MG63 (cell line): ENCODE data around the gene RAMAC. TPM values are rescaled to one million over a fixed set of nuclear protein-coding genes. Genes with fewer than 3 reads are reported as not detected.
A peak's percentile ranks its signal among the peaks of the same experiment; 100 is the strongest.

Experiments used
- DNase-seq: peaks from one replicate; pipeline ENCODE4 v3.0.0-alpha.2; 2020
- H3K27me3 ChIP-seq: fragments of 250-450 bp; sonication (Bioruptor Pico); 2 replicates; pipeline ENCODE4 v1.5.1; 2020; ENCODE audit warnings: mild to moderate bottlenecking, moderate library complexity
- H3K36me3 ChIP-seq: fragments of 250-450 bp; sonication (Bioruptor Pico); 2 replicates; pipeline ENCODE4 v1.5.1; 2020; ENCODE audit warnings: mild to moderate bottlenecking, moderate library complexity
- H3K4me3 ChIP-seq: fragments of 250-450 bp; sonication (Bioruptor Pico); 2 replicates; pipeline ENCODE4 v1.5.1; 2020; ENCODE audit warnings: mild to moderate bottlenecking, moderate library complexity
- H3K9me3 ChIP-seq: fragments of 250-450 bp; sonication (Bioruptor Pico); 2 replicates; pipeline ENCODE4 v1.5.1; 2020; ENCODE audit warnings: mild to moderate bottlenecking, moderate library complexity
- total RNA-seq: library from RNA; depleted of rRNA; stranded (reverse); fragments of >200 nt; shearing (Covaris generic); gene quantifications from 2 replicates; pipeline ENCODE4 v1.2.3, GENCODE V29; 2014; ENCODE audit warnings: low replicate concordance

Gene RAMAC
- total RNA-seq, 1 experiment from 2014 or later, result 25.1 TPM

DNA sequence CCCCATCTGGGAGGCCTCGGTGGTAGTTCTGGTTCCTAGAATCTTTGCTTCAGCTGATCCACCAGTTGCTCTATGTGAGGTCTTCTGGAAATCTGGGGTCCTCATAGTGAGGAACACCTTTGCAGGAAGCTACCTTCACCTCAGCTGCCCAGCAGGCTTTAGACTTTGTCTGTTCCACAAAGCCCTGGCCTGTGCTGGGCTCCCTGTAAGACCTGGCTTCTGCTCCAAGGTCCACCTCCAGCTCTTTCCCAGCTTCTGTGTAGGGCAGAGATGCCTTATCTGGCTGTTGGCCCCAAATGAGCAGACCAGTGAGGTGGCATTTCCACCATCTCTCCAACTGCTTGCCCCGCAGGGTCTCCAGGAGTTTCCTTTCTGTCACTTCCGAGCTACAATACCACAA lies 25.2 kb upstream of the RAMAC start:
- no peak for DNase-seq

DNA sequence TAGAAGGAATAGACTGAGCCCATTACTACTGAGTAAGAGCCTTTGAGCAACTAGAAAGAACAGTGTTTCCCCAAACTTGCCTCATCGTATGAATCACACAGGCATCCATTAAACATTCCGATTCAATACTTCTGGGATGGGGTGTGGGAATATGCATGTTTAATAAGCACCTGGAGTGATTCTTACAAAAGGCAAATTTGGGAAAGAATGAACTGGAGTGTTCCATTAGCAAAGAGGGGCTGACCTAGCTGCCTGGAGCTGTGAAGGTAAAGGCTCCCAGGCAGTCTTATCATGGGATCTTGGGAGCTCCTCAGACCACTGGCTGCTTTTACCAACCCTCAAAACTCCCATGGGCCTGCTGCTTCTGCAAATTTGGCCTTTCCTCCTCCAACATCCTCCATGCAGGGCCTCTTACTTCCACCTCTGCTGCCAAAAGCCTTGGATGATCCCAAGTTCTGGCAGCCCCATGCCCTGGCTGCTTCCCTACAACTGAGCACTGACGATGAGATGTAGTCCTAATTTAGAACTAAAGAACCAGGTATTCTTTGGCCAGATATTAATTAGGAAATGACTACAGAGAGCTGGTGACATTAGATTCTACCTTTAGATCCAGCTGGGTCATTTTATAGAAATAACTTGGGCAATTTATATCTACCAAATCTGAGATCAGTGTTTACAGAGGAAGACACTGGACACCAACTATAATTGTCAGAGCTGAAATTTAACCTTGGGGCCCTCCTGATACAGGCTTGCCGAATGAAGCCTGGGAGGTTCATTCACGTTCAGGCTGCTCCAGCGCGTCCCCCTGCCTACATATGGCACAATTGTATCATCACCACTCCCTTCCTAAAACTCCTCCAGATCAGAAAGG lies 22.3 kb upstream of the RAMAC start:
- Histone ChIP-seq H3K4me3 (no peak overlapping the region), H3K27me3 (no peaks in the 10 kb centered on the region), H3K36me3 (no peaks in the 10 kb centered on the region), H3K9me3 (no peaks in the 10 kb centered on the region)
- DNase-seq, result no peak

More for the DNA sequence above, 25.2 kb upstream of the RAMAC start:
- H3K9me3 ChIP-seq, result no peaks in the 10 kb centered on the region
- H3K4me3 ChIP-seq, result no peak overlapping the region
- no peaks in the 10 kb centered on the region for H3K27me3 ChIP-seq
- no peaks in the 10 kb centered on the region for H3K36me3 ChIP-seq

DNA sequence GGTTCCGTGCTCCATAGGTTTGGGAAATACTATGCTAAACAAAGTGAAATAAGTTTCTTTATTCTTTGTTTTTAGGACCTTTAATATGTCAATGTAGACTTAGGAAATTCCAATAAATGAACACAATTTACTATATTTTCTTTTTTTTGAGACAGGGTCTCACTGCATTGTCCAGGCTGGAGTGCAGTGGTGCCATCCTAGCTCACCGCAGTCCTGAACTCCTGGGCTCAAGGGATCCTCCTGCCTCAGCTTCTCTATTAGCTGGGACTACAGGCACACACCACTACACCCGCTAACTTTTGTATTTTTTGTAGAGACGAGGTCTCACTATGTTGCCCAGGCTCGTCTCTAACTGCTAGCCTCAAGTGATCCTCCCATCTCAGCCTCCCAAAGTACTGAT lies 21.1 kb upstream of the RAMAC start:
- Histone ChIP-seq H3K27me3 (no peaks in the 10 kb centered on the region), H3K36me3 (no peaks in the 10 kb centered on the region), H3K4me3 (no peak overlapping the region), H3K9me3 (no peaks in the 10 kb centered on the region)
- DNase-seq, result no peak

DNA sequence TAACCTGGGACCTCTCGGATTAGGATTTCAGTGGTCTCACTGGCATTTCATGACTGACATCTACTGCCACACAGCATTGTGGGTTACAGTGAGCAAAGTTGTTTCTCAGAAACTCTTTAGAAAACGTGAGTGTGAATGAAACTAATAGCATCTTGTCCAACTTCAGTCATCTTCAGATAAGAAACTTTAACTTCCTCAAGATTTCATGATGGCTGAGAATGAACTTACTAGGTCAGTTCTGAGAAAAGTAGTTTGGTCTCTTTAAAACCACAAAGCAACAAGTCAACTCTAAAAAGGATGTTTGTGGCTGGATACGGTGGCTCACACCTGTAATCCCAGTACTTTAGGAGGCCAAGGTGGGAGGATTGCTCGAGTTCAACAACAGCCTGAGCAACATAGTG lies 19.3 kb upstream of the RAMAC start:
- H3K36me3 ChIP-seq, result no peaks in the 10 kb centered on the region
- no peak for DNase-seq
- no peaks in the 10 kb centered on the region for H3K9me3 ChIP-seq
- no peak overlapping the region for H3K4me3 ChIP-seq
- no peaks in the 10 kb centered on the region for H3K27me3 ChIP-seq

DNA sequence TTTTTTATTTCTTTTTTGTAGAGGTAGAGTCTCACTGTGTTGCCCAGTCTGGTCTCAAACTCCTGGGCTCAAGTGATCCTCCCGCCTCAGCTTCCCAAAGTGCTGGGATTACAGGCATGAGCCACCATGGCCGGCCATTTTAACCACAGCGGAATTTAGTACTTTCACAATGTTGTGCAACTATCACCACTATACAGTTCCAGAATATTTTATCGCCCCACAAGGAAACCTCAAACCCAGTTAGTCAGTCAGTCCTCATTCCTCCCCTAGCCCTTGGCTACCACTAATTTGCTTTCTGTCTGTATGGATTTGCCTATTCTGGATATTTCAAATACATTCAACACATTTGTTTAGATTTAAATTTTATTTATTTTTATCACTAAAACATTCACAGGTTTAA lies 17.9 kb upstream of the RAMAC start:
- Histone ChIP-seq H3K36me3 (no peaks in the 10 kb centered on the region), H3K4me3 (no peak overlapping the region), H3K27me3 (no peaks in the 10 kb centered on the region), H3K9me3 (no peaks in the 10 kb centered on the region)
- DNase-seq, result no peak

DNA sequence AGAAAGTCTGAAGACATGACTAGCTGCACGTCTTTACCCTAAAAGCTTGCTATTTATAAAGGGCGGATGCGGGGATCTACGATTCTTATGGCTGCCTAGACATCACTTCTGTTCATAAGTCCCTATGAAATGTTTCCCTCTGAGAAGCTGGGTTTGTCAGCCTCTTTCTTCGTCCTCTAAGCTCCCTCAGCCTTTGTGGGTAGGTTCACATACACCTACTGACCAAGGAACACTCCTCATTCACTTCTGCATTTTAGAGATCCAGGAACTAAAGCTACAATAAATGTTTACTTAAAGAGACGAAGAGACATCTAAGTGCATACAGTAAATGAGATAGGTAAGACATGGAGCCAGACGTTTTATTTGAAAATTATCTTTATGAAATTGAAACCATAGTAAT lies 16.7 kb upstream of the RAMAC start:
- DNase-seq, result no peak
- H3K4me3 ChIP-seq, result no peak overlapping the region
- H3K36me3 ChIP-seq, result no peaks in the 10 kb centered on the region
- no peaks in the 10 kb centered on the region for H3K27me3 ChIP-seq
- no peaks in the 10 kb centered on the region for H3K9me3 ChIP-seq

DNA sequence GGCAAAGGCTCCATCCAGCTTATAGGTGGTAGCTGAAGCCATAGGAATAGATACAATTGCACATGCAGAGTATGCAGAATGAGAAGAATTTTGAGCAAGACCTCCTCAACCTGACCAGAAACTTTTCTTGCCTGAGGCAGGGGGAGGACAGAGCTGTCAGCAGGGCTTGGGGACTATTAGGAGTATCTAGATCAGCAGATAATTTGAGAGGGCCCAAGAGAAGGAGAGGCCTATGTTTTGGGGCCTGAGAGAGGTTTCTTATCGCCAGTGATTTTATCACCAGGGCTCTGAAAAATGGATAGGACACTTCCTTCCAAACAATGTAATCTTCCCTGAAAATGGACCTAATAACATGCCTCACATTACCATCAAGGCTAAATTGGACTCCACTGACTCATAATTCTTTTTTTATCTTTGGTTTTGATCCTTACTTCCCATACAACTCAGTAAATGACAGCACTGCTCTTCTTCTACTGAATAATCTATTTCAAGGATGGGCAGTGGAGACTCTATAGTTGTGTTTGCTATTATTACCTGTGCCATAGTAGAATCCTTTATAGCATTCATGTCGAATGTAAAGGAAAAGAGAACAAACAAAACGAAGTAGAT lies 15.8 kb upstream of the RAMAC start:
- Histone ChIP-seq H3K4me3 (no peak overlapping the region), H3K9me3 (no peaks in the 10 kb centered on the region), H3K36me3 (no peaks in the 10 kb centered on the region), H3K27me3 (no peaks in the 10 kb centered on the region)
- DNase-seq, result no peak

DNA sequence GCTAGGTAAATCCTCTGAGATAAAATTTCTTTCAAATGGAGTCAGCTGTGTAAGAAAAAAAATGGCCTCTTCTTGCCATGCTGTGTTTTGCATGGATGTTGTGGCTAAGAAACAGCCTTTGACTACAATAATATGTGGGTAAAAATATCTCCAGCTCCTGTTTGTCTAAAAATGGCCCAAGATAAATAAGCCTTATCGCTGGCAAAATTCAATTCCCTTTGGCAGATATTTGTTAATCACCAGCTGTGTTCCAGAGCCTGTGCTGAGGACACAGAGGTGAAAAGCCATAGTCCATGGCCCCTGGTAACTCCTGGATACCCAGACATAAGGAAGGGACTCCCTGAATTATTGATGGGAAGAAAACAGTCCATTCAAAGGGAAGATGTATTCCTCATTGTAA lies 15.3 kb upstream of the RAMAC start:
- Histone ChIP-seq H3K27me3 (no peaks in the 10 kb centered on the region), H3K9me3 (no peaks in the 10 kb centered on the region), H3K4me3 (no peak overlapping the region), H3K36me3 (no peaks in the 10 kb centered on the region)
- DNase-seq, result no peak

DNA sequence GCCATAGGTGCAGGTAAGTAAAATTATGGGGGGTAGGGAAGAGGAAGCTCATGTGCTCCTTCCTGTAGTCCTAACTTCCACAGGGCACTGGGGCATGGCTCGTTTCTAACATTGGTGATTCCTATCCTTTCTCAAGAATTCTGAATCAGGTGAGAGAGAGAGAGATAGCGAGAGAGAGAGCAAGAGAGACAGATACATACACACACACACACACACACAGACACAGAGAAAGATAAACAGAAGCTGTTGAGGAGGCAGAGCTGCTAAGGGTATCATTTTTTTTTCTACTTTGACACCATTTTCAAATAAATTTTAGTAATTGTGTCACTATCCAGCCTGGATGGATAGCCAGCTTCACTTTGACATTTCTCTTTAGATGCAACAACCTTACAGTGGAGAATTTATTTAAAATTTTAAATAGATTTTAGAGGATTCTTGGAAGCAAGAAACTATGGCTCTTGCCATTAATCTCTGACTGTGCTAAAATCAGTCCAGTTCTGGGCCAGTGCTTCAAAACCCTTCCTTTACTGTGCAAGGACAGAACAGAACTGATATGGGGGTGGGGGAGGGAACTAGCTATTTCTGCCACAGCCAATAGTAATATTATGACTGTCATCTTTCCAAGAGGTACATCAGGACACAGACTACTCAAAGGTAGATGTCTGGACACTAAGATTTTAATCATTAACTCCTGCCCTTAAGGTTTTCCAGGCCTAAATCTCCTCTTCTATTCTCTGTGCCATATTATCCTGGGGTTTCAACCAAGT lies 14.6 kb upstream of the RAMAC start:
- H3K4me3 ChIP-seq, result no peak overlapping the region
- no peaks in the 10 kb centered on the region for H3K27me3 ChIP-seq
- no peaks in the 10 kb centered on the region for H3K9me3 ChIP-seq
- no peak for DNase-seq
- H3K36me3 ChIP-seq, result no peaks in the 10 kb centered on the region

DNA sequence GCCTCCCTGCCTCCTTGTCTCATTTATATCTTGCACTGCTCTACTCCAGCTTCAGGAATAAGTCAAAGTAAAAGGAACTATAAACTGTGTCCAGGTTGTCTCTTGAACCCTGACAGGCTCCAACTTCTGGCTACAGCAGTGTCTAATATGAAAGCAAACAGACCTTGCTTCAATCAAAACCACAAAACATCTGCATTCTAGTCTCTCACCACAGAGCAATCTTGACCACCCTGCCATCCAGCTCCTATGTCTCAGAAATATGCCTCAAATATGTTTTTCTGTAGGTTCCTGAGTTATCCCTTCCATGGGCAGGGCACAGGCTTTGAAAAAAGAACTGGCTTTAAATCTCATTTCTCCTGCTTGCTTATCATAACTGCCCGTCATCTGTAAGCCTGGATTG lies 13.0 kb upstream of the RAMAC start:
- Histone ChIP-seq H3K27me3 (no peaks in the 10 kb centered on the region), H3K4me3 (no peak overlapping the region), H3K36me3 (no peaks in the 10 kb centered on the region), H3K9me3 (no peaks in the 10 kb centered on the region)
- DNase-seq, result no peak

DNA sequence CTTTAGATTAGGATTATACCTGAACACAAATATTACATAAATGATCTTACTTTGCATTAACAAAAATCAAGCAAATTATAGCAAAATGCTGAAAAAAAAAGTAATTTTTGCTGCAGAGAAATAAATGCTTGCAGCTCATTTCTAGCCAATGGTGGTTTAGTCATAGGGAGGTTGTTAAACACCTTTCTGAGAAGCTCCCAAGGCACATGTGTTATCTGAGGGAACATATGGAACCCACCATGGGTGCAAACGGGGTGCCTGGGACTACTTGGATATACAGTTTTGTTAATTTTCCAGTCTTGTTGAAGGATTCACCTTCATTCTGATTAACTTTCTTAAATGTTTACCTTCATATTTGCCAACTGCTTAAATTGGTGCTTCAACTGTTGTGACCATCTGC lies 8.9 kb upstream of the RAMAC start:
- H3K27me3 ChIP-seq, result no peaks in the 10 kb centered on the region
- H3K36me3 ChIP-seq, result no peaks in the 10 kb centered on the region
- H3K9me3 ChIP-seq, result no peaks in the 10 kb centered on the region
- no peak overlapping the region for H3K4me3 ChIP-seq
- no peak for DNase-seq

DNA sequence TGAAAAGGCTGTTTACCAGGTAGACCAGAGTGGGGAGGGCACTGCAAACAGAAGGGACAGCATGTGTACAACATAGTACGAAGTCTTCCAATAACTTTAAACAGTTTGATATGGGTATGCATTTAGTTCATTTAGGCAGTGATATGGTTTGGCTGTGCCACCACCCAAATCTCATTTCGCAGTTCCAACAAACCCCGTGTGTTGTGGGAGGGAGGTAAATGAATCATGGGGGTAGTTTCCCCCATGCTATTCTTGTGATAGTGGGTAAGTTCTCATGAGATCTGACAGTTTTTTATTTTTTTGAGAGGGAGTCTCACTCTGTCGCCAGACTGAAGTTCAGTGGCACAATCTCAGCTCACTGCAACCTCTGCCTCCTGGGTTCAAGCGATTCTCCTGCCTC lies 7.6 kb upstream of the RAMAC start:
- Histone ChIP-seq H3K27me3 (no peaks in the 10 kb centered on the region), H3K36me3 (no peaks in the 10 kb centered on the region), H3K4me3 (no peak overlapping the region), H3K9me3 (no peaks in the 10 kb centered on the region)
- DNase-seq, result no peak

DNA sequence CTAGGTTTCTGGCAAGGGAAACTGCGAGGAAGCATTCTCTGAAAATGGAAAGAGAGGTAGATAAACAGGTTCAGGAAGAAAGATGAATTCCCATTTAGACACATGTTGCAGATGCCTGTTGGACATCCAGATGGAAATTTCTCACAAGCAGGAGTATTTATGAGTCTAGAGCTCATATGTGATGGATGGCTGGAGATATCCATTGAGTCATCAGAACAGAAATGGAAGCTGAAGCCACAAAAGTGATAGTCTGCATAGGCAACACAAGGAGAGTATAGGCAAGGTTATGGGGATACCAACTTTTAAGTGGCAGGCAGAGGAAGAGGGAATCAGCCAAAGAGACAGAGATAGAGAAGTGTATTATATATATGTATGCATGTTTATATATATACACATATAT lies 6.3 kb upstream of the RAMAC start:
- DNase-seq, result no peak
- H3K9me3 ChIP-seq, result no peaks in the 10 kb centered on the region
- no peaks in the 10 kb centered on the region for H3K36me3 ChIP-seq
- H3K27me3 ChIP-seq, result no peaks in the 10 kb centered on the region
- no peak overlapping the region for H3K4me3 ChIP-seq

DNA sequence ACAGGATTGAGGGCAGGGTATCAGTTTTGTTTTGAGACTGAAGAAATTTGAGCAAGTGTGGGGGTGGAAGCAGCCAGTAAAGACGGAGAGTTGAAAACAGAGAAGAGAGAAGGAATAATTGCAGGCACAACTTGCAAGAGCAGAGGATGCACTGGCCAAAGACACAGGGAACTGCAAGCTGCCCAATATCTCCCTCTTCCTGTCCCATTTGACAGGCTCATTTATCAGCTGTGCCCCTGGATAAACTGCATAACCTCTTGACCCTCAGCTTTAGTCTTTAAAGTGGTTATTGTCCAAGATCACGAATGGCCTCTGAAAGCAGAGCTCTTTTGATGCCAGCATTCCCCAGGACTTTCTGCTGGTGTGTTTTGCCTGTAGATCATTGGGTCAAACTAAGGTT lies 5.0 kb upstream of the RAMAC start:
- H3K27me3 ChIP-seq, result no peaks in the 10 kb centered on the region

DNA sequence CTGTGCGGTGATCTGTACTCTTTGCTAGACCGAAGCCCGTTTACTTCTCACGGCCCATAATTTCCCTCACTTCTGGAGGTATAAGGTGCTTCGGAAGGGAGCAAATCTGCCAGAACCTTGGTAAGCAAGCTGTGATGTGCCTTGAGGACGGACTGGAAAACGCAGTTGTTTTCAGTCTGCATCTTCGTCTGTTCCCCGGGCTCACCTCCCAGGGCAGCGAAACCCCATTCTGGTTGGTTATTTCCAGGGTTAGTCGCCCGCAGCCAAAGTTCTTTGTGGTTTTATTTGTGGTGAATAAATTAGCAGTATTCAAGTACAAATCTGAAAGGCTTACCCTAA lies 401 bp downstream of the RAMAC start:
- Histone ChIP-seq H3K36me3 (peaks cover 43% of the 10 kb centered on the region), H3K27me3 (no peaks in the 10 kb centered on the region), H3K4me3 (peak overlapping the region; percentile 78), H3K9me3 (no peaks in the 10 kb centered on the region)
- no peak for DNase-seq

More for the DNA sequence above, 5.0 kb upstream of the RAMAC start:
- Histone ChIP-seq H3K36me3 (peaks cover 5% of the 10 kb centered on the region; the same call in 1 of the 2 replicates), H3K4me3 (no peak overlapping the region), H3K9me3 (no peaks in the 10 kb centered on the region)
- no peak for DNase-seq

DNA sequence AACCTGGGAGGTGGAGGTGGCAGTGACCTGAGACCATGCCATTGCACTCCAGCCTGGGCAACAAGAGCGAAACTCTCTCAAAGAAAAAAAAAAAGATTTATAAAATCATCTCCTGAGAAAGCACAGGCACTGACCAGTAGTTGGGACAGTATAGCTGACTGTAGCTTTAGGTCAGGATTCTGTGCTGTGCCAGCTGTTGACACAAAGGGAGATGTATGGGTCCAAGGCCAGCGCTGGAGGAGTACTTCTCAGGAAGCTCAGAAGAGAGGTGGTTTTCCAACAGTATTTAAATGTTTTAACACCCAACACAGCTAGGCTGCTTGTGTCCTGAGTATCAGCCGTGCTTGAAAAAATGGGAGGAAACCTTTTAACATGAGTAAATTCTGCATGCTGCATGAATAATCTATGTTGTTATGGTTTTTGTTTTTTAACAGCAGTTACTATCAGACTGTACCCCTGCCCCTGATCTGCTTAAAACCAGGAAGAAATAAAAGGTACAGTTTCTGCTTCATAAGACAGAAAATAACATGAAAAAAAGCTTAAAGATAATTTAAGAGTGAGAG lies 6.5 kb downstream of the RAMAC start:
- peaks cover 35% of the 10 kb centered on the region for H3K36me3 ChIP-seq
- H3K27me3 ChIP-seq, result no peaks in the 10 kb centered on the region
- no peak overlapping the region for H3K4me3 ChIP-seq
- H3K9me3 ChIP-seq, result no peaks in the 10 kb centered on the region
- DNase-seq, result no peak

DNA sequence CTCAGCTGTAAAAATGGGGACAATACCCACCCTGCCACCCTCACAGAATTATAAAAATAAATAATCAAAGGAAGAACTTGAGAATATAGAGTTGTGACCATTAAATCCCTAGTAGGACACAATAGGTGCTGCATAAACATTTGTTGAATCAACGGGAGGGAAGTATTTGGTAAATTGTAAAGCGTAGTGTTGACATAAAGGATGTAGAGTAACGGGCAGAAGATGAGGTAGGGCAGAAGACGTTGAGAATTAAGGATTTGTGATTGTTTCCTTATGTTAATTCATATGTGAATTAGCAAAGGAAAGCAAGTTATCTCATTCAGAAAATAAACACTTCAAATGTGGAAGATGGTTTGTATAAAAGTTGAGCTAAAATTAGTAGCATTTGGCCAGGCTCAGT lies 7.1 kb downstream of the RAMAC start:
- Histone ChIP-seq H3K4me3 (no peak overlapping the region), H3K36me3 (peaks cover 29% of the 10 kb centered on the region), H3K27me3 (no peaks in the 10 kb centered on the region), H3K9me3 (no peaks in the 10 kb centered on the region)
- DNase-seq, result no peak
